ENCODE results near the gene CYB5B. TPM values are rescaled to one million over a fixed set of nuclear protein-coding genes. Genes with fewer than 3 reads are reported as not detected.

CYB5B gene
- total RNA-seq, 1 donor from 2014 or later = 104 TPM

- no peak overlapping the region for H3K27ac Mint-ChIP-seq
These were observed 14.0 kb upstream of the CYB5B start for GRCh38 chr16:69410219-69410990.

DNA sequence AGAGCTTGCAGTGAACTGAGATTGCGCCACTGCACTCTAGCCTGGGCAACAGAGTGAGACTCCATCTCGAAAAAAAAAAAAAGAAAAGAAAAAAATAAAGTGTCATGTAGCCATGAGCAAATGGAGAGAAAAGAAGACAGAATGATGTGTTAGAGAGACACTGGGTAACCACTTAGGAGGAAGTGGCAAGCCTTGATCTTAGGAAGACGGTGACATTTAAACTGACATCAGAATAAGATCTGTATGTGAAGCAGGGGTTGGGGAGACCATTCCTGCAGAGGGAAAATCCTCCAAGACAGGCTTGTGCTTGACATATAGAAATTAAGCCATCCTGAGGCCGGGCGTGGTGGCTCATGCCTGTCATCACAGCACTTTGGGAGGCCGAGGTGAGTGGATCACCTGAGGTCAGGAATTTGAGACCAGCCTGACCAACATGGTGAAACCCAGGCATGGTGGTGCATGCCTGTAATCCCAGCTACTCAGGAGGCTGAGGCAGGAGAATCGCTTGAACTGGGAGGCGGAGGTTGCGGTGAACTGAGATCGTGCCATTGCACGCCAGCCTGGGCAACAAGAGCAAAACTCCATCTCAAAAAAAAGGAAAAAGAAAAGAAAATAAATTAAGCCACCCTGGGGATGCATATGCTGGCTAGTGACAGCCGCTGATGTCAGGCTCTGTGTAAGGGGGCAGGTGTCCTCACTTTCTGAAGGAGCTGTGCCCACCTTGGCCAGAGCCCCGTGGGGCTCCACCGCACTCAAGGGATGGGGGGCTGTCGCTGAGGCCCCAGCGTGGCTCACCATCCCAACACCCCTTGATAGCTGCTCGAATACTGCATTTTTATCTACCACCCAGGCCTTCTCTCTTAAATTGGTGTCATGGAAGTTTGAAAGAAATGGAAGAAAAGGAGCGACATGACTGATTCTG lies 13.1 kb upstream of the CYB5B start:
- no peak overlapping the region for H3K4me3 Mint-ChIP-seq (ENCODE audit: low read depth)
- DNase-seq (ENCODE audit: low spot score, unreplicated experiment) = no peak
- no peaks in the 10 kb centered on the region for H3K4me1 Mint-ChIP-seq (ENCODE audit: low read depth)
- no peaks in the 10 kb centered on the region for H3K9me3 Mint-ChIP-seq (ENCODE audit: low read depth)
- TF ChIP-seq, protein P1, sequence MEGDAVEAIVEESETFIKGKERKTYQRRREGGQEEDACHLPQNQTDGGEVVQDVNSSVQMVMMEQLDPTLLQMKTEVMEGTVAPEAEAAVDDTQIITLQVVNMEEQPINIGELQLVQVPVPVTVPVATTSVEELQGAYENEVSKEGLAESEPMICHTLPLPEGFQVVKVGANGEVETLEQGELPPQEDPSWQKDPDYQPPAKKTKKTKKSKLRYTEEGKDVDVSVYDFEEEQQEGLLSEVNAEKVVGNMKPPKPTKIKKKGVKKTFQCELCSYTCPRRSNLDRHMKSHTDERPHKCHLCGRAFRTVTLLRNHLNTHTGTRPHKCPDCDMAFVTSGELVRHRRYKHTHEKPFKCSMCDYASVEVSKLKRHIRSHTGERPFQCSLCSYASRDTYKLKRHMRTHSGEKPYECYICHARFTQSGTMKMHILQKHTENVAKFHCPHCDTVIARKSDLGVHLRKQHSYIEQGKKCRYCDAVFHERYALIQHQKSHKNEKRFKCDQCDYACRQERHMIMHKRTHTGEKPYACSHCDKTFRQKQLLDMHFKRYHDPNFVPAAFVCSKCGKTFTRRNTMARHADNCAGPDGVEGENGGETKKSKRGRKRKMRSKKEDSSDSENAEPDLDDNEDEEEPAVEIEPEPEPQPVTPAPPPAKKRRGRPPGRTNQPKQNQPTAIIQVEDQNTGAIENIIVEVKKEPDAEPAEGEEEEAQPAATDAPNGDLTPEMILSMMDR (IDR thresholded peaks at IDR 0.05; ENCODE audit: unreplicated experiment) = no peak
- no peaks in the 10 kb centered on the region for H3K36me3 Mint-ChIP-seq (ENCODE audit: insufficient read depth)
- no peak overlapping the region for H3K27ac Mint-ChIP-seq
- H3K27me3 Mint-ChIP-seq = no peaks in the 10 kb centered on the region

More at GRCh38 chr16:69410219-69410990, 14.0 kb upstream of the CYB5B start:
- Mint-ChIP-seq H3K27me3 (no peaks in the 10 kb centered on the region), H3K4me1 (ENCODE audit: low read depth) (no peaks in the 10 kb centered on the region), H3K4me3 (ENCODE audit: low read depth) (no peak overlapping the region), H3K9me3 (ENCODE audit: low read depth) (no peaks in the 10 kb centered on the region), H3K36me3 (ENCODE audit: insufficient read depth) (no peaks in the 10 kb centered on the region)
- DNase-seq (ENCODE audit: low spot score, unreplicated experiment) = no peak
- TF ChIP-seq, protein P1 (IDR thresholded peaks at IDR 0.05; ENCODE audit: unreplicated experiment) = no peak

DNA sequence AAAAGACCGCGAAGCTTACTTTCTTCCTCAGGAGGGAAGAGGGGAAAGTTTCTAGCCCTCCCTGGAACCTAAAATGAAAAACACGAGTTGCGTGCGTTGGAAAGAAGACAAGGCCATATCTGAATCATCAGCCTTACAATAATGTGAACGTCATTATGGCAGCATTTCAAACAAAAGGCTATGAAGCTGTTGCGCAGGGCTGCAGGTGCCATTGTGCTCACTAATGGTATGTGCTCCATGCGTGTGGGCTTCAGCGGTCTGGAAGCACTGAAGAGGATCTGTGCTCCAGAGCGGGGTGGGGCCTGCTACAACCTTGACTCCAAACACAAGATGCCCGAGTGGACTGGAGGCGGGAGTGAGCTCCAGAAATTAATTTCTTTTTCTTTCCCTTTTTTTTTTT lies 12.1 kb upstream of the CYB5B start:
- Mint-ChIP-seq H3K27me3 (no peaks in the 10 kb centered on the region), H3K4me3 (ENCODE audit: low read depth) (no peak overlapping the region), H3K36me3 (ENCODE audit: insufficient read depth) (no peaks in the 10 kb centered on the region), H3K9me3 (ENCODE audit: low read depth) (no peaks in the 10 kb centered on the region), H3K27ac (no peak overlapping the region), H3K4me1 (ENCODE audit: low read depth) (no peaks in the 10 kb centered on the region)
- DNase-seq (ENCODE audit: low spot score, unreplicated experiment) = no peak
- TF ChIP-seq, protein P1 (IDR thresholded peaks at IDR 0.05; ENCODE audit: unreplicated experiment) = no peak

DNA sequence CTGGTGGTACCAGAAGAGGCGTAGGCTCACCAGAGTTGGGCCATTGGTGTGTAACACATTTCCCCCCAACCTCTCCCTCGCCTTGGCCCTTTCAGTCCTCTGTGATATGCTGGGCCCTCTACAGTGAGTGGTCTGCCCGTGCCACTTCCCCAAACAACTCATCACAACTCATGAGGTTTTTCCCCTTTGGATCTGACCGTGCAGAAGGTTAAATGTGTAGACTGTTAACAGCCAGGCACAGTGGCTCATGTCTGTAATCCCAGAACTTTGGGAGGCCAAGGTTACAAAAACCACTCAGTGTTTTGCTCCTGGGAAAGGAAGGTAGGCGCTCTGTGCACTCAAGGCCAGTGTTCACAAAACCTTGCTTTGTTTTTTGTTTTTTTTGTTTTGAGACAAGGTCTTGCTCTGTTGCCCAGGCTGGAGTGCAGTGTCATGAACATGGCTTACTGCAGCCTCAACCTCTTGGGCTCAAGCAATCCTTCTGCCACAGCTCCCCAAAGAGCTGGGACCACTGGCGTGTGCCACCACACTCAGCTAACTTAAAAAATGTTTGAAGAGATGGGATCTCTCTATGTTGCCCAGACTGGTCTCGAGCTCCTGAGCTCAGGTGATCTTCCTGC lies 11.3 kb upstream of the CYB5B start:
- Mint-ChIP-seq H3K4me1 (ENCODE audit: low read depth) (peaks cover 6% of the 10 kb centered on the region), H3K27me3 (no peaks in the 10 kb centered on the region), H3K36me3 (ENCODE audit: insufficient read depth) (no peaks in the 10 kb centered on the region), H3K9me3 (ENCODE audit: low read depth) (no peaks in the 10 kb centered on the region), H3K27ac (no peak overlapping the region), H3K4me3 (ENCODE audit: low read depth) (no peak overlapping the region)
- TF ChIP-seq, protein P1 (IDR thresholded peaks at IDR 0.05; ENCODE audit: unreplicated experiment) = no peak
- no peak for DNase-seq (ENCODE audit: low spot score, unreplicated experiment)
